Urinary bladder (tissue), 4 donors: ENCODE results near the gene SMARCB1. TPM values are rescaled to one million over a fixed set of nuclear protein-coding genes. Genes with fewer than 3 reads are reported as not detected.

Experiments
- DNase-seq: peaks from one replicate; pipeline ENCODE4 v3.0.0-alpha.2; 2015; ENCODE audit errors: extremely low spot score
- H3K27ac ChIP-seq: one replicate; pipeline ENCODE4 v1.5.1; 2013; ENCODE audit warnings: low read depth, mild to moderate bottlenecking, moderate library complexity
- H3K36me3 ChIP-seq: one replicate; pipeline ENCODE4 v1.6.1; 2013; ENCODE audit warnings: mild to moderate bottlenecking, moderate library complexity; ENCODE audit not compliant: insufficient read depth
- H3K4me1 ChIP-seq: one replicate; pipeline ENCODE4 v1.6.1; 2013; ENCODE audit warnings: mild to moderate bottlenecking, moderate library complexity; ENCODE audit not compliant: insufficient read depth
- H3K4me3 ChIP-seq: one replicate; pipeline ENCODE4 v1.5.1; 2013; ENCODE audit warnings: low read depth, low read length
- WGBS: extraction: QIAGEN DNeasy Blood & Tissue Kit; methylation state at CpG from one replicate; pipeline ENCODE4 v1.1.7; 2013; 5-methylcytosine and 5-hydroxymethylcytosine counted together
- polyA plus RNA-seq: library from polyadenylated mRNA; stranded (reverse); fragments of 200-250 nt; gene quantifications from one replicate; pipeline ENCODE4 v1.2.3, GENCODE V29; 2013
- total RNA-seq: library from RNA; depleted of rRNA; stranded (reverse); fragments of >200 nt; gene quantifications from one replicate; pipeline ENCODE4 v1.2.3, GENCODE V29; 2014
- donor health status: healthy with polysubstance abuse.
- donor health status: healthy.

Gene SMARCB1
- total and polyA plus RNA-seq, 2 donors: 16.7 to 47.9 TPM

DNA sequence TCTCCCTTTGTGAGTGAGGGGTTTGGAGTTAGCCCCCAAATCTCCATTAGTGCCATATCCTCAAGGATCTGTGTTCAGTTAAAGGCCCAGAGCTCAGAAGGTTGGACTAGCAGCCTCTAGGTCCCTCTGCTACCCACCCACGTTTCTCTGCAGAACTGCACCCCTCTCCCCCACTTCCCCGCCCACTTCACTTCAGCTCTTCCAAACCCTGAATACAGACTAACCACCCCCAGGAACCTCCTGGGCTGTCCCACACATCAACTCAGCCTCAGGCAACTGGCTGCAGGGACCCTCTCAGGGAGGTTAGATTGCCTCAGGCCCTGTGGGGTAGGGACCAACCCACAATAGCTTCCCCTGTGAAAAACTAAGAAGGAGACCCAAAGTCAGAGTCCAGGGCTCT, 33.4 kb upstream of the SMARCB1 start:
- 71% methylated on average over 2 of the region's 2 CpGs for WGBS
- H3K36me3 ChIP-seq: no peaks in the 10 kb centered on the region
- H3K27ac ChIP-seq: no peak overlapping the region
- no peak overlapping the region for H3K4me3 ChIP-seq
- DNase-seq: no peak
- H3K4me1 ChIP-seq: no peaks in the 10 kb centered on the region

GRCh38 chr22:23754220-23754919, 32.4 kb upstream of the SMARCB1 start, which contains the start of gene VPREB3:
VPREB3 (minus strand) TSS chr22:23754425; CDS start chr22:23754363, 62 bp downstream.
- Histone ChIP-seq H3K4me3 (no peak within 1 kb of the TSS), H3K4me1 (no peaks in the 10 kb centered on the region), H3K36me3 (no peaks in the 10 kb centered on the region), H3K27ac (no peak within 1 kb of the TSS)
- DNase-seq: no peak
- 86% methylated on average over 14 of the region's 14 CpGs for WGBS

DNA sequence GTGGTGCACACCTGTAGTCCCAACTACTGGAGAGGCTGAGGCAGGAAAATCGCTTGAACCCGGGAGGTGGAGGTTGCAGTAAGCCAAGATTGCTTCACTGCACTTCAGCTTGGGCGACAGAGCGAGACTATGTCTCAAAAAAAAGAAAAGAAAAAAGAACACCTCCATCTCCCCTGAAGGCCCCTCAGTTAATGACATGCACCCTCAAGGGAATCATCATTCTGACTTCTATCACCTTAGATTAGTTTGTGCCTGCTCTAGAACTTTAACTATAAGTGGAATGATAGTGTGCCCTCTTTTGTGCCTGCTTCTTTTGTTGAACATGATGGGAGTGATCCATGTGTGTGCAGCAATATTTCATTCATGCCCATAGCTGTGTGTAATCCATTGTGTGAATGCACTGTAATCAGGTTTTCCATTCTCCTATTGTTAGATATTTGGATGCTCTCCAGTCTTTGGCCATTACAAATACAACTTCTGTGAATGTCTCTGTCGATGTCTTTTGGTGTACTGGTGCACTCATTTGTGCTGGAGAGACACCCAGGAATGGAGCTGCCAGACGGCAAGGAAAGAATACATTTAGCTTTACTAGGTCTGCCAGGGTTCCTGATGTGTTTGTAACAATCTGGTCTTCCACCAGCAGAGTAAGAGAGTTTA, 31.7 kb upstream of the SMARCB1 start:
- Histone ChIP-seq H3K4me1 (no peaks in the 10 kb centered on the region), H3K27ac (no peak overlapping the region), H3K36me3 (no peaks in the 10 kb centered on the region), H3K4me3 (no peak overlapping the region)
- WGBS: 69% methylated on average over 6 of the region's 6 CpGs
- DNase-seq: no peak

DNA sequence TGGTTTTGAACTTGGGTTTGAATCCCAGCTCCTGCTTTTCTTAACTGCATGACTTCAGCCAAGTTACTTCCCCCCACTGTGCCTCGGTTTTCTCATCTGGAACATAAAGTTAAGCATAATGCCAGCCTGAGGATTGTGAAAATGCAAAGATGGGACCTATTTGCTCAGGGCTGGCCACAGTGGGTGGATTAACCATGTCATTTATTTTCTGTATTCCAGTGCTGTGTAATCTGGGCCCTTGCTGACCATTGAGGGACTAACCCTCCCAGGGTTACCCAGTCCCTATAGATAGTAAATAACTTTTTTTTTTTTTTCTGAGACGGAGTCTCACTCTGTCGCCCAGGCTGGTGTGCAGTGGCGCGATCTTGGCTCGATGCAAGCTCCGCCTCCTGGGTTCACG, 31.1 kb upstream of the SMARCB1 start:
- 74% methylated on average over 8 of the region's 8 CpGs for WGBS

DNA sequence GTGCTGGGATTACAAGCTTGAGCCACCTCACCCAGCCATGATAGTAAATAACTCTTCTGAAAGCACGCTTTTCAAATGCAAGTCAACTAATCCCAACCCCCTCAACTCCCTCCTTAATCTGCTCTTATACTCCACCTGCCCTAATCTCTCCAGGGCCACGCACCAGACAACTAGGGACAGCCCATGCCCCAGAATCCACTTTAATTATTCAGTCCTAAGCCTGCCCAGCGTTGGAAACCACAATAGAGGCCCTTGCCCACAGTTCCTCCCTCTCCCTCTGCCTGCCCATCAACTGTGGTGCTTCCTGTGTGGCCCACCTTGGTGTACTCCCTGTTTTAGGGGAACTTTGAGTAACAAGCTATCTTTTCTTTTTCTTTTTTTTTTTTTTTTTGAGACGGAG, 29.9 kb upstream of the SMARCB1 start:
- Histone ChIP-seq H3K4me1 (no peaks in the 10 kb centered on the region), H3K4me3 (no peak overlapping the region), H3K27ac (no peak overlapping the region), H3K36me3 (no peaks in the 10 kb centered on the region)
- DNase-seq: no peak
- WGBS: 46% methylated on average over 4 of the region's 4 CpGs

More for the DNA sequence above, 31.1 kb upstream of the SMARCB1 start:
- H3K27ac ChIP-seq: no peak overlapping the region
- H3K36me3 ChIP-seq: no peaks in the 10 kb centered on the region
- H3K4me3 ChIP-seq: no peak overlapping the region
- no peak for DNase-seq
- no peaks in the 10 kb centered on the region for H3K4me1 ChIP-seq

DNA sequence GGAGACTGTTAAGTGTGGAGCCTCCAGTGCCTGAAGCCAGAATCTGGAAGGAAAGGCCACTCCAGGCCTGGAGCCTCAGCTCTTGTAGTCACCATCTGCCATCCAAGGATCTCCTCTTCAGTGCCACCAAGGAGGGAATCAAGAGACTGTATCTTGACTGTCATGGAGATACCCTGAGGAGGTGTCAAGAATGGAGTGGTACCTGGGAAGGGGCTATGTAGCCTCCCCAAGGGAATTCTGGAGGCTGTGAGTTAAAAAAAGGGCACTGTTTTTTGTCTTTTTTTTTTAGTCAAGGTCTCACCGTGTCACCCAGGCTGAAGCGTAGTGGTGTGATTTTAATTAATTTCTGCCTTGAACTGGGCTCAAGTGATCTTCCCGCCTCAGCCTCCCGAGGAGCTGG, 27.2 kb upstream of the SMARCB1 start:
- Histone ChIP-seq H3K4me1 (no peaks in the 10 kb centered on the region), H3K27ac (no peak overlapping the region), H3K36me3 (no peaks in the 10 kb centered on the region), H3K4me3 (no peak overlapping the region)
- DNase-seq: no peak
- WGBS: 89% methylated on average over 4 of the region's 4 CpGs

DNA sequence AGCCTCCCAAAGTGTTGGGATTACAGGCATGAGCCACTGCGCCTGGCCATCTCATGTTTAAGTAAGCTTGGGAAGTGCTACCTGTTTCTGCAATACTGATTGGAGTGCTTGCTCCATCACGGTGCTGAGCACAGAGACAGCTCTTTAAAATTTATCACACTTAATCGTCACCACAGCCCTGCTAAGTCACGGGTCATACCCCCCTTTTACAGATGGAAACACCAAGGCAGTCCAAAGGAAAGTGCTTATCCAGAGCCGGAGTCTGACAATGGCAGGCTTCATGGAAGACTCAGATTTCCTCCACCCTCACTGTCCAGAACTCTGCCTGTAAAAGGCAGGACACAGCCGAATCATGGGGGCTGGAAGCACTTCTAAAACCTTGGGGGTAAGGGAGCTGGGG, 26.7 kb upstream of the SMARCB1 start:
- no peak overlapping the region for H3K27ac ChIP-seq
- WGBS: 82% methylated on average over 6 of the region's 6 CpGs
- DNase-seq: no peak

DNA sequence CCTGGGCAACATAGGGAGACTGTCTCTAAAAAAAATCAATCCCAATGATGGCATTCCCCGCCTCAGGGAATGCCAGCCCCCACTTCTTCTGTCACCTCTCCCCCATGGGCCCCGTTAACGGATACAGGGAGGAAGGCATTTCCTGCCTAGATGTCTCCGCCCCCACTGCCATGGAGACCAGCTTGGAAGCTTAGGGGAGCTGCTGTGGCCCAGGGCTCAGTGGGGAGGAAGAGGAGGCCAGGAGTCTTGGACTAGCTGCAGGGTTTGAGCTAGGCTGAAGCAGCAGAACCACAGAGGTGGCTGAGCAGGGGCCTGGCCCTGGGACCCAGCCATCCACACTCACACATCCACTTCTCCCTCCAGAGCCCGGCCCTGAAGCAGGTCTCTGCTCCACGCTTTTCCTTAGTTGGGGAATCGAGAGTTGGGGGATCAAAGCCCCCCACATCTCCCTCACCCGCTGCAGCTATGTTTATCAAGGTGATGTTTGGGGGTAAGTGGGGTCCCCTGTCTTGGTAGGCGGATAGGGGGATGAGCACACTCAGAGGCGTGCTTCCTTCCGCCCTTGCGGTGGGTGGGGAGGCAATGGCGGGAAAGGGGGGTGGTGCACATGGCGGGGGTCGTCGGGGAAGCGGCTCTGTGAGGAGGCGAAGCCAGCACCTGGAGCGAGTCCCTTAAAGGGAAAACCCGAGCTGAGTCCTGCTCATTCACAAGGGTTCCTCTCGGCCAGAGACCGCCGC, 23.8 kb upstream of the SMARCB1 start, which contains the start of gene C22orf15:
C22orf15 (plus strand) TSS at position 149 of the 737 bp plus-strand sequence; CDS start at position 466, 317 bp downstream.
- Histone ChIP-seq H3K4me1 (no peaks in the 10 kb centered on the region), H3K4me3 (no peak within 1 kb of the TSS)
- 27% methylated on average over 23 of the region's 23 CpGs for WGBS

More for the DNA sequence above, 26.7 kb upstream of the SMARCB1 start:
- H3K4me1 ChIP-seq: no peaks in the 10 kb centered on the region
- H3K4me3 ChIP-seq: no peak overlapping the region
- no peaks in the 10 kb centered on the region for H3K36me3 ChIP-seq

DNA sequence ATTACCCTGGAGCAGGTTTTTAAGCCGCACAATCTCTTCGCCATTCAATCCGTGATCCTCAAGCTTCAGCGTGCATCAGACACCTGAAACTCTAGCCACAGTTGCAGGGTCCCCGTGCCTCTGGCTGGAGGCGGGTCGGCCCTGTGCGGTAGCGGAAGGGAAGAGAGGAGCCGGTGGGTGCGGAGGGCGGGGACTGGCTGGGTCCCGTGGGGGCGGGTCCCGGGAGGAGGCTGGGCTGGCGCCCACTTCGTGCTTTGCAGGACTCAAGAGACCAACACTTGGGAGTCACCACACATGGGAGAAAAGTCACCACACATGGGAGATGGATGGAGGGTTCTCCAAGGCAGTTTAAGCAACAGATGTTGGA, 23.2 kb upstream of the SMARCB1 start:
- no peak overlapping the region for H3K4me3 ChIP-seq
- no peaks in the 10 kb centered on the region for H3K36me3 ChIP-seq
- H3K27ac ChIP-seq: no peak overlapping the region
- WGBS: 11% methylated on average over 17 of the region's 17 CpGs
- no peak for DNase-seq
- no peaks in the 10 kb centered on the region for H3K4me1 ChIP-seq

More for the DNA sequence above, 23.8 kb upstream of the SMARCB1 start, which contains the start of gene C22orf15:
- H3K36me3 ChIP-seq: no peaks in the 10 kb centered on the region
- DNase-seq: no peak
- H3K27ac ChIP-seq: no peak within 1 kb of the TSS

DNA sequence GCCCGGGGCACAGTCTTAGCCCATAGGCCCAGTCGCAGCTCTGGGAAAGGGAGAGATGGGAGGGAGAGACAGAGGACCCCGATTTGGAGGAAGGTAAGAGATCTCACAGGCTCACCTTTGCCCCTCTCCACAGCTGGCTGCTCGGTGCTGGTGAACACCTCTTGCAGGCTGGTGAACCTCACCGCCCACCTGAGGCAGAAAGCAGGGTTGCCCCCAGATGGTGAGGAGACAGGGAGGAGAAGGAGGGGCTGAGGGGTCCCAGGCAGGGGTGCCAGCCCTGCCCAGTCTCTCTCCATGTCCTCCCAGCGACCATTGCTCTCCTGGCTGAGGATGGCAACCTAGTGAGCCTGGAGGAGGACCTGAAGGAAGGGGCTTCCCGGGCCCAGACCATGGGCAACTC, 22.8 kb upstream of the SMARCB1 start:
- H3K4me1 ChIP-seq: no peaks in the 10 kb centered on the region
- no peaks in the 10 kb centered on the region for H3K36me3 ChIP-seq
- no peak for DNase-seq
- H3K27ac ChIP-seq: no peak overlapping the region
- WGBS: 64% methylated on average over 7 of the region's 7 CpGs
- H3K4me3 ChIP-seq: no peak overlapping the region

DNA sequence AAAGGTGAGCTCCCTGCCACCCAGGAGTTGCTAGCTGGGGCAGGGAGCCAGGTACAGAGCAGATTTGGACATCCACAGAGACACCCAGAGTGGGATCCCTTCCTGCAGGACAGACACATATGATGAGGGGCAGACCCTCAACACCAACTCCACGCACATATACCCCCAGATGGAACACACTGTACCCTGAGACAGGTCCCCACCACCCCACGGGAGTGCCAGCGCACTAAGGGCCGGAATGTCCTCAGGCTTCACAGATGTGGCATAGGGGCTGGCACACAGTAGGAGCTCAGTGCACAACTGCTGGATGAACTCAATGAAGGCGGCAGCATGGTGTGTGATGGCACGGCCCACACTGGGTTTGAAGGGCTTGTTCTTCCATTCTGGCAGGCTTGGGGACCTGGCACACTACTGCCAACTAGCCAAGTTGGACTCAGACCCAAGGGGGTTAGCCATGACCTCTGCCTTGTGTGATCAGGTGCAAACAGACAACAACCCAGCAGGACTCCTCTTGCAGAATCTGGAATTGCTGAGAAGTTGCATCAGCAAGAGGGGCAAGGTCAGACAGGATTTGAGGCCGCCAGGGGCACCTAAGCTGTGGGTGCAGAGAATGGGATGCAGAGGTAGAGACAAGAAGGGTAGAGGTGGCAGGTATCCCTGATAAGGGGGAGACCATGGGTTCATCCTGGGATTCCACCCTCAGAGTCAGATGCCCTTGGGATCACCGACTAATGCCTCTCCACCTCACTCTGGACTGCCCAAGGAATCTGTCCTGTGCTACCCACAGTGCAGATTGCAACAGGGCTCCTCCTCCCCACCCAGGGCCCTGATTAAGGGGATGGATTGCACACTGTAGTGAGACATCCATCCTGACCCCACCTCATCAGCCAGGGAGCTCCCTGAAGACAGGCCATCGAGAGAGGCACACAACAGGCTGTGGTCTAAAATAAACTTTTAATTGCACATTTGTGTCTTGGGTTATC, 21.6 kb upstream of the SMARCB1 start:
- Histone ChIP-seq H3K4me3 (no peak overlapping the region), H3K36me3 (no peaks in the 10 kb centered on the region), H3K4me1 (no peaks in the 10 kb centered on the region), H3K27ac (no peak overlapping the region)
- DNase-seq: no peak
- 92% methylated on average over 9 of the region's 9 CpGs for WGBS

DNA sequence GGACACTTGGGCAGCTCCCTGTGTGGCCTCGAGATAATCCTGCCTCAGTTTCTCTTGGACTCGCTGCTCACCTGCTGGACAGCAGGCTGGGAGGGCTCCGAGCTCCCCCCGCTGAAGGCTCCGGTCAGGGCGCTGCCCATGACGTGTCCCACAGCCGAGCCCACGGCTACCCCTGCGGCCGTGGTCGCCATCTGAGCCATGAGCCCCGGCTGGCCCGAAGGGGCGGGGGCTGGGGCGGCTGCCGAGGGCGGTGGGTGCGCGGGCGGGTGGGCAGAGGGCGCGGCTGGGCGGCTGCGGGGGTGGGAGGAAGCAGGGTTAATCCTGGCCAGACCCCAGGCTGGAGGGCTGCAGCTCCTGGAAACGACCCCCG, 19.5 kb upstream of the SMARCB1 start:
- no peak overlapping the region for H3K27ac ChIP-seq
- DNase-seq: no peak
- 8% methylated on average over 27 of the region's 27 CpGs for WGBS
- no peaks in the 10 kb centered on the region for H3K36me3 ChIP-seq
- H3K4me1 ChIP-seq: no peaks in the 10 kb centered on the region
- peak overlapping the region; percentile 53 for H3K4me3 ChIP-seq
